Neural cell (in vitro differentiated cells): Measurements from ENCODE around the gene UNK. TPM values are rescaled to one million over a fixed set of nuclear protein-coding genes. Genes with fewer than 3 reads are reported as not detected.

Experiments used
- H2AFZ ChIP-seq: fragments of 200-600, 300-800 bp; sonication (generic), shearing (Covaris generic); 2 replicates; pipeline ENCODE4 v1.6.0; 2014; ENCODE audit warnings: low read depth, mild to moderate bottlenecking, antibody characterized with exemption, low read length, moderate library complexity
- H3F3A ChIP-seq: fragments of 200-600 bp; shearing (Covaris generic); 2 replicates; pipeline ENCODE4 v1.6.1; 2016; ENCODE audit warnings: mild to moderate bottlenecking, moderate library complexity, mixed read lengths, antibody characterized with exemption, low read length; ENCODE audit not compliant: insufficient read depth, poor library complexity, severe bottlenecking
- H3K27ac ChIP-seq: fragments of 200-600, 300-800 bp; sonication (generic), shearing (Covaris generic); 2 replicates; pipeline ENCODE4 v1.5.1; 2014; ENCODE audit warnings: mild to moderate bottlenecking, low read length, moderate library complexity
- H3K27me3 ChIP-seq: fragments of 300-800, 200-600 bp; sonication (generic), shearing (Covaris generic); 2 replicates; pipeline ENCODE4 v1.6.0; 2014; ENCODE audit warnings: mild to moderate bottlenecking, low read depth, low read length, moderate library complexity; ENCODE audit not compliant: insufficient read depth
- H3K36me3 ChIP-seq: fragments of 300-800, 200-600 bp; sonication (generic), shearing (Covaris generic); 2 replicates; pipeline ENCODE4 v1.5.1; 2014; ENCODE audit warnings: mild to moderate bottlenecking, antibody characterized with exemption, low read length, moderate library complexity; ENCODE audit not compliant: insufficient read depth
- H3K4me2 ChIP-seq: fragments of 300-800, 200-600 bp; sonication (generic), shearing (Covaris generic); 2 replicates; pipeline ENCODE4 v1.6.0; 2014; ENCODE audit warnings: mild to moderate bottlenecking, low read length
- H3K4me3 ChIP-seq: fragments of 300-800, 200-600 bp; sonication (generic), shearing (Covaris generic); 2 replicates; pipeline ENCODE4 v1.5.1; 2014; ENCODE audit warnings: mild to moderate bottlenecking, low read length, moderate library complexity
- H3K79me2 ChIP-seq: fragments of 200-600 bp; shearing (Covaris generic); replicated peaks from 2 replicates; pipeline ENCODE4 v1.6.0; 2014; ENCODE audit warnings: mild to moderate bottlenecking, low read length, moderate library complexity; ENCODE audit not compliant: insufficient read depth
- H3K9ac ChIP-seq: fragments of 300-800, 200-600 bp; sonication (generic), shearing (Covaris generic); 2 replicates; pipeline ENCODE4 v1.6.1; 2016; ENCODE audit warnings: mild to moderate bottlenecking, low read length, mixed read lengths
- H3K9me2 ChIP-seq: fragments of 200-600 bp; shearing (Covaris generic); 2 replicates; pipeline ENCODE4 v1.6.1; 2016; ENCODE audit warnings: mild to moderate bottlenecking, low read length, mixed read lengths; ENCODE audit not compliant: insufficient read depth
- H3K9me3 ChIP-seq: fragments of 200-600, 300-800 bp; sonication (generic), shearing (Covaris generic); 2 replicates; pipeline ENCODE4 v1.6.1; 2016; ENCODE audit warnings: mild to moderate bottlenecking, mixed run types, low read length, moderate library complexity, mixed read lengths
- H4K20me1 ChIP-seq: fragments of 200-600 bp; shearing (Covaris generic); 2 replicates; pipeline ENCODE4 v1.6.1; 2016; ENCODE audit warnings: mild to moderate bottlenecking, mixed run types; ENCODE audit not compliant: insufficient read depth
- CTCF ChIP-seq: fragments of 450-650 bp; IDR thresholded peaks from 2 replicates; pipeline ENCODE4 v1.5.1; 2014; ENCODE audit warnings: antibody characterized with exemption, mild to moderate bottlenecking, moderate library complexity; ENCODE audit not compliant: poor library complexity, severe bottlenecking
- EP300 ChIP-seq: fragments of 450-650 bp; conservative IDR thresholded peaks from 2 replicates; pipeline ENCODE4 v1.6.1; 2014; ENCODE audit warnings: antibody characterized with exemption, mild to moderate bottlenecking, moderate library complexity; ENCODE audit not compliant: poor library complexity, severe bottlenecking
- EZH2 ChIP-seq: fragments of 200-600, 300-800 bp; shearing (Covaris generic), sonication (generic); IDR thresholded peaks from 2 replicates; pipeline ENCODE4 v1.6.1; 2014; ENCODE audit warnings: antibody characterized with exemption, low read length, borderline replicate concordance, mild to moderate bottlenecking; ENCODE audit not compliant: insufficient read depth, poor library complexity, severe bottlenecking
- MXI1 ChIP-seq: fragments of 450-650 bp; conservative IDR thresholded peaks from 2 replicates; pipeline ENCODE4 v1.6.1; 2014; ENCODE audit warnings: antibody characterized with exemption, mild to moderate bottlenecking; ENCODE audit not compliant: poor library complexity, severe bottlenecking
- POLR2AphosphoS5 ChIP-seq: IDR thresholded peaks from 2 replicates; pipeline ENCODE4 v1.6.1; 2012
- RAD21 ChIP-seq: fragments of 450-650 bp; conservative IDR thresholded peaks from 2 replicates; pipeline ENCODE4 v1.6.1; 2014; ENCODE audit warnings: antibody characterized with exemption, mild to moderate bottlenecking, moderate library complexity
- REST ChIP-seq: IDR thresholded peaks from 2 replicates; pipeline ENCODE4 v1.6.1; 2012; ENCODE audit warnings: borderline replicate concordance
- SMC3 ChIP-seq: fragments of 450-650 bp; conservative IDR thresholded peaks from 2 replicates; pipeline ENCODE4 v1.6.1; 2014; ENCODE audit warnings: antibody characterized with exemption, mild to moderate bottlenecking, moderate library complexity; ENCODE audit not compliant: poor library complexity
- TAF1 ChIP-seq: IDR thresholded peaks from 2 replicates; pipeline ENCODE4 v1.6.1; 2012; ENCODE audit warnings: low read depth
- polyA plus RNA-seq: library from polyadenylated mRNA; depleted of rRNA; stranded (reverse); fragments of >200 nt; gene quantifications from 2 replicates; pipeline ENCODE4 v1.2.3, GENCODE V29; 2014

The UNK gene
- polyA plus RNA-seq, 1 donor from 2014 or later = 29.9 TPM

GRCh38 chr17:75821552-75821951 is 36.9 kb downstream of the UNK start:
- no peaks in the 10 kb centered on the region for H3K79me2 ChIP-seq
- H3K9me2 ChIP-seq = no peaks in the 10 kb centered on the region
- TF ChIP-seq EZH2 (no peak), TAF1 (no peak), REST (no peak), MXI1 (no peak), POLR2AphosphoS5 (no peak), CTCF (no peak), RAD21 (no peak), SMC3 (no peak), EP300 (no peak)
- no peak overlapping the region for H2AFZ ChIP-seq
- H3K4me3 ChIP-seq = no peak overlapping the region
- H3K36me3 ChIP-seq = no peaks in the 10 kb centered on the region
- H3K27me3 ChIP-seq = no peaks in the 10 kb centered on the region
- H3F3A ChIP-seq = no peaks in the 10 kb centered on the region
- no peak overlapping the region for H3K27ac ChIP-seq
- H3K4me2 ChIP-seq = no peak overlapping the region
- H3K9me3 ChIP-seq = no peaks in the 10 kb centered on the region
- H3K9ac ChIP-seq = no peak overlapping the region
- no peaks in the 10 kb centered on the region for H4K20me1 ChIP-seq

- TF ChIP-seq RAD21 (no peak), SMC3 (no peak), CTCF (no peak), MXI1 (no peak), POLR2AphosphoS5 (no peak), TAF1 (no peak)
- Histone ChIP-seq H3K9me3 (no peaks in the 10 kb centered on the region), H3K9ac (no peak overlapping the region), H3K27ac (no peak overlapping the region), H3K27me3 (no peaks in the 10 kb centered on the region), H3K4me2 (no peak overlapping the region), H4K20me1 (no peaks in the 10 kb centered on the region), H3F3A (no peaks in the 10 kb centered on the region), H3K79me2 (no peaks in the 10 kb centered on the region), H3K4me3 (no peak overlapping the region), H2AFZ (no peak overlapping the region), H3K9me2 (no peaks in the 10 kb centered on the region), H3K36me3 (no peaks in the 10 kb centered on the region)
Measured at GRCh38 chr17:75822119-75822799, 37.7 kb downstream of the UNK start.
